Parathyroid adenoma (tissue), 2 donors: Measurements from ENCODE around the gene SHISA6.

ENCODE experiments used
- H2AFZ ChIP-seq: fragments of 300-600 bp; sonication (generic); one replicate; pipeline ENCODE4 v1.7.0; 2017; ENCODE audit warnings: antibody characterized with exemption, mild to moderate bottlenecking
- H3K27ac ChIP-seq: fragments of 300-600 bp; sonication (generic); one replicate; pipeline ENCODE4 v1.7.0; 2017
- H3K27me3 ChIP-seq: fragments of 300-600 bp; sonication (generic); one replicate; pipeline ENCODE4 v1.7.0; 2017; ENCODE audit warnings: low read length; ENCODE audit not compliant: control insufficient read depth, insufficient read depth
- H3K36me3 ChIP-seq: fragments of 300-600 bp; sonication (generic); one replicate; pipeline ENCODE4 v1.7.0; 2017; ENCODE audit warnings: low read length; ENCODE audit not compliant: control insufficient read depth, insufficient read depth
- H3K4me1 ChIP-seq: fragments of 300-600 bp; sonication (generic); one replicate; pipeline ENCODE4 v1.7.0; 2017; ENCODE audit warnings: control low read depth
- H3K4me2 ChIP-seq: fragments of 300-600 bp; sonication (generic); one replicate; pipeline ENCODE4 v1.7.0; 2017; ENCODE audit warnings: low read length
- H3K4me3 ChIP-seq: fragments of 300-600 bp; sonication (generic); one replicate; pipeline ENCODE4 v1.7.0; 2017; ENCODE audit warnings: low read depth, low read length
- H3K79me2 ChIP-seq: fragments of 300-600 bp; sonication (generic); one replicate; pipeline ENCODE4 v1.7.0; 2017; ENCODE audit warnings: control low read depth
- H3K9ac ChIP-seq: fragments of 300-600 bp; sonication (generic); one replicate; pipeline ENCODE4 v1.7.0; 2017; ENCODE audit warnings: mild to moderate bottlenecking
- H3K9me3 ChIP-seq: fragments of 300-600 bp; sonication (generic); one replicate; pipeline ENCODE4 v1.7.0; 2017; ENCODE audit warnings: low read length; ENCODE audit not compliant: control insufficient read depth
- CTCF ChIP-seq: fragments of 300-600 bp; sonication (generic); IDR thresholded peaks from one replicate; pipeline ENCODE4 v1.7.0; 2017; ENCODE audit warnings: antibody characterized with exemption, mild to moderate bottlenecking
- donor health status: primary hyperparathyroidism.

Gene SHISA6

GRCh38 chr17:11252146-11252545 is 11.1 kb downstream of the SHISA6 start:
- no peak overlapping the region for H3K27ac ChIP-seq
- H3K9ac ChIP-seq: no peak overlapping the region
- no peak overlapping the region for H2AFZ ChIP-seq
- H3K4me2 ChIP-seq: no peak overlapping the region
- no peaks in the 10 kb centered on the region for H3K4me1 ChIP-seq
- H3K9me3 ChIP-seq: no peaks in the 10 kb centered on the region
- H3K4me3 ChIP-seq: no peak overlapping the region
- H3K36me3 ChIP-seq: no peaks in the 10 kb centered on the region
- TF ChIP-seq CTCF: no peak
- H3K79me2 ChIP-seq: no peaks in the 10 kb centered on the region
- H3K27me3 ChIP-seq: no peaks in the 10 kb centered on the region

GRCh38 chr17:11256877-11257276 is 15.9 kb downstream of the SHISA6 start:
- no peaks in the 10 kb centered on the region for H3K4me1 ChIP-seq
- H3K9me3 ChIP-seq: no peaks in the 10 kb centered on the region
- H3K36me3 ChIP-seq: no peaks in the 10 kb centered on the region
- H3K4me3 ChIP-seq: no peak overlapping the region
- no peak overlapping the region for H3K27ac ChIP-seq
- H3K9ac ChIP-seq: no peak overlapping the region
- TF ChIP-seq CTCF: no peak
- no peak overlapping the region for H2AFZ ChIP-seq
- H3K79me2 ChIP-seq: no peaks in the 10 kb centered on the region
- H3K4me2 ChIP-seq: no peak overlapping the region
- H3K27me3 ChIP-seq: no peaks in the 10 kb centered on the region

- no peaks in the 10 kb centered on the region for H3K9me3 ChIP-seq
- no peak overlapping the region for H3K9ac ChIP-seq
- no peaks in the 10 kb centered on the region for H3K36me3 ChIP-seq
- H3K27ac ChIP-seq: no peak overlapping the region
- H3K4me3 ChIP-seq: no peak overlapping the region
- H3K4me2 ChIP-seq: no peak overlapping the region
- no peak overlapping the region for H2AFZ ChIP-seq
- no peaks in the 10 kb centered on the region for H3K4me1 ChIP-seq
- no peak for TF ChIP-seq CTCF
- no peaks in the 10 kb centered on the region for H3K27me3 ChIP-seq
- H3K79me2 ChIP-seq: no peaks in the 10 kb centered on the region
Measured at GRCh38 chr17:11264183-11264871, 23.3 kb downstream of the SHISA6 start.

- Histone ChIP-seq H3K9me3 (no peaks in the 10 kb centered on the region), H3K4me1 (no peaks in the 10 kb centered on the region), H3K4me2 (no peak overlapping the region), H3K36me3 (no peaks in the 10 kb centered on the region), H3K27ac (no peak overlapping the region), H2AFZ (no peak overlapping the region), H3K9ac (no peak overlapping the region), H3K4me3 (no peak overlapping the region), H3K27me3 (no peaks in the 10 kb centered on the region), H3K79me2 (no peaks in the 10 kb centered on the region)
- TF ChIP-seq CTCF: no peak
Measured at GRCh38 chr17:11267999-11268575, 27.1 kb downstream of the SHISA6 start.

GRCh38 chr17:11269210-11269609 is 28.2 kb downstream of the SHISA6 start:
- Histone ChIP-seq H3K9me3 (no peaks in the 10 kb centered on the region), H2AFZ (no peak overlapping the region), H3K4me1 (no peaks in the 10 kb centered on the region), H3K9ac (no peak overlapping the region), H3K27ac (no peak overlapping the region), H3K4me2 (no peak overlapping the region), H3K36me3 (no peaks in the 10 kb centered on the region), H3K79me2 (no peaks in the 10 kb centered on the region), H3K4me3 (no peak overlapping the region), H3K27me3 (no peaks in the 10 kb centered on the region)
- TF ChIP-seq CTCF: no peak
